22Rv1 (cell line): ENCODE measurements around the gene ILDR2.

Experiments
- CTCF ChIP-seq: fragments of 450-650 bp; IDR thresholded peaks from 2 replicates; pipeline ENCODE4 v1.5.1; 2017; ENCODE audit warnings: mild to moderate bottlenecking
- ZFX ChIP-seq: fragments of 450-650 bp; IDR thresholded peaks from 2 replicates; pipeline ENCODE4 v1.6.1; 2017; ENCODE audit warnings: antibody characterized with exemption, borderline replicate concordance

- TF ChIP-seq CTCF, result no peak
- TF ChIP-seq ZFX, result no peak
Measured at GRCh38 chr1:166937329-166937728, 38.0 kb downstream of the ILDR2 start.
